Stimulated activated CD8-positive, alpha-beta memory T cell treated with anti-CD3 and anti-CD28 coated beads, Interleukin-12 subunit alpha, Interleukin-12 subunit beta, amount 100 ng/mL, for 4 hours (primary cell): ENCODE data around the gene ALG14.
A peak's percentile ranks its signal among the peaks of the same experiment; 100 is the strongest.
"Not testable (repeated sequence)": the region's sequence is repeated elsewhere in the genome, so short reads cannot be mapped to it uniquely, and the experiment has no call there.

Experiments
- DNase-seq: peaks from one replicate; pipeline ENCODE4 v3.0.0-alpha.2; 2020; ENCODE audit warnings: low read depth

ALG14 gene

GRCh38 chr1:95086949-95087533 is 14.3 kb upstream of the ALG14 start:
- no peak for DNase-seq

GRCh38 chr1:95085376-95085775 is 12.6 kb upstream of the ALG14 start:
- DNase-seq, result no peak

DNA sequence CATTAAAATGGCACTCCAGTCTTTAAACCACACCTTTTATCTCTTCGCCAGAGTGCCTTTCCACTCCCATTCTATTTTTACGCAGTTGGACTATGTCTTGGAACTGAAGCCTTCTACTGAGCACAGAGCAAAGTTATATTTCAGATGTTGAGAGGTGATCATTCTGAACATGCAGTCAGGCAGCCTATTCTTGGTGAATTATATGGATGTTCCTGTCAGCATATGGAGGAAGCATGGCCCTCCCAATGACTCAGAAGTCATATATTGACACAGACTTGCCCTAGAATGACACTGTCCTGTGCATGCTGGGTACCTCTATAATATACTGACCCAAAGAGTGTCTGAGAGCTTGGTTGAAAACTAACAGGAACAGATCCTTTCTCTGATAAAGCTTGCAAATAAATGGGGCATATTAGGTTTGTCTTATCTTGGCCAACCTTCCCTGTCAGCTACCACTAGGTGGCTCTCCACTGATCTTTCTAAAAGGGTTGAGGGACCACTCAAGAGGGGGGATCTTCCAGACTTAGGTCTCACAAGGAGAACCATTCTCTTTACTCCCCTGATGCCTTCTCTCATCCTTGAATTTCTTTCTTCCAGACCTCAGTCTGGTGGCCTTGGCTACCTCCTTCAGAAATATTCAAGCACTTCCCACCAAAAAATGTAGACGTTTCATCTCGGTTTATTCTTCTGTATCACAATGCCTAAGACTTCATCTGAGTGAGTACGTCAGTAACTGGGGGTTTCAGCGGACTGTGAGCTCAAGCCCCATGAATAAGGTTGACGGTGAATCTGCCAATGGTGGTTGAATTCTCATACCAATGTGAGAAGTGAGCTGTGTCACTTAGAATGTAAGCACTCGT is 11.8 kb upstream of the ALG14 start:
- no peak for DNase-seq

GRCh38 chr1:95080879-95081278 is 8.1 kb upstream of the ALG14 start:
- DNase-seq, result no peak

GRCh38 chr1:95080446-95080845 is 7.7 kb upstream of the ALG14 start:
- no peak for DNase-seq

GRCh38 chr1:95076034-95076433 is 3.3 kb upstream of the ALG14 start:
- no peak for DNase-seq

GRCh38 chr1:95073446-95073845 is 695 bp upstream of the ALG14 start:
- no peak for DNase-seq

DNA sequence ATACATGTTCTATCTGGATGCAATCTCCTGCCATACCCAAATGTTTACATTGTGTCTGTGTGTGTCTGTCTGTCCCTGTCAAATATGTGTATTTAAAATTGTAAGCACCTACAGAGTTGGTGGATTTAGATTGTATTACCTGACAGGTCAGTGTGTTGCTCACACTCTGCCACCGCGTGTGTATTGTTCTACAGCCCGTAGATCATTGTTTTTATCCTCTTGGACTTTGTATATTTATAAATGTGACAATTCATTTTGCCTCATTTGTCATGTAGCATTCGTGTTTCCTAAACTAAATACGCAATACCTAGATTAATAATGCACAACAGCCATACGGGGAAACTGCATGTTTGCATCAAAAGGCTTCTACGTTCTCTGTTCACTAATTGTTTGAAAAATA is 634 bp downstream of the ALG14 start:
- DNase-seq, result no peak

- no peak for DNase-seq
These were observed 1.2 kb downstream of the ALG14 start for GRCh38 chr1:95071539-95071938.

DNA sequence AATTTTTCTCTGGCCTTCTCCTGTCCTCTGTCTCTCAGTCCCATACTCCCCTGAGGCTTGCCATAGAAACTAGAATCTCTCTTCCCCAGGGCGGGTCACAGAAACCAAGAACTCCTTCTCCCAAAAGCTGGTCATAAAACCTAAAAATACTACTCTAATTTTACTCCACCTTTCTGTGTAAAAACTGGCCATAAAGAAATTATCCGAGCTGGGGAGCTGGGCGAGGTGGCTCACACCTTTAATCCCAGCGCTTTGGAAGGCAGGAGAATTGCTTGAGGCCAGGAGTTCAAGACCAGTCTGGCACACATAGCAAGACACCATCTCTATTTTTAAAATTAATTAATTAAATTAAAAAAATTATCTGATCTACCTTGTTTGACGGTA is 3.0 kb downstream of the ALG14 start:
- no peak for DNase-seq

DNA sequence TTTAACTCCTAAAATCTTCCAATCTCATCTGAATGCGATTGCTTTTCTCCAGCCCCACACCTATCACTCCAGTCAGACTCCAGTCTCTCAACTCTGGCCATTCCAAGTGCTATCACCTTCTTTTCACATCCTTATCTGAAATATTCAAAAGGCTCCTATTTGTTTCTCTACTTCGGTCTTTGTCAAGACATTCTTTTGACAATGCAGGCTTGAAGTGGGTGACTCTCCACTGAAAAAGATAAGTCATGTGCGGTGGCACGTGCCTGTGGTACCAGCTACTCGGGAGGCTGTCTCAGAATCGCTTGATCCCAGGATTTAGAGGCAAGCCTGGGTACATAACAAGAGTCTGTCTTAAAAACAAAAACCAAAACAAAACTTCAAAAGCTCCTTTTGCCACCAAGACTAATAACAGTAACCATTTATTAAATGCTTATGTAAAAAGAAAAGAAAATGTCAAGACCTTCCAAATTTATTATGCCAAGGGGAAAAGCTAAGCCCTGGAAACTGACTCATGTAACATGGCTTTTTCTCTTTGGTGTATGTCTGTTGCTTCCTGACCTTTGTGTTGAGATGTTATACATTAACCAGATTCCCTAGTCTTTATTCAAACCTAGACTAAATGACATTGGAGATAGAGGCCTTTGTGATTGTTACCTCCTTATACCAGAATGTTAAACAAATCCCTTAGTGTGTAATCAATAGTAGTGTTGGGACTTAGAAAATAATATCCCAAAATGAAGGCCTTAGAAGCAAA is 3.6 kb downstream of the ALG14 start:
- no peak for DNase-seq

DNA sequence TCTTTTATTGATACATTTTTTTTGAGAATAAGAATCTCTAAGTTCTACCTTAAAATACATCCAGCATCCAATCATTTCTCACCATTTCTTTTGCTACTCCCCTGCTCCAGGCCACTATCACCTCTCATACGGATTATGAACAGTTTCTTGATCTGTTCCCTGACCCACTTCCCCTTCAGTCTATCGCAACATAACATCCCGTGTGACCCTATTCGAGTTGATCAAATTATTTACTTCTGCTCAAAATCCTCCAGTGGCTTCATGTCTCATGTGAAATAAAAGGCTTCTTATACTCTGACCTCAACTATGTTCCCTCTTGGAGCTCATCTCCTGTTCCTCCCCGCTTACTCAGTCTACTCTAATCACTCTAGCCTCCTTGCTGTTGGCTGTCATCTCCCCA is 5.2 kb downstream of the ALG14 start:
- no peak for DNase-seq

DNA sequence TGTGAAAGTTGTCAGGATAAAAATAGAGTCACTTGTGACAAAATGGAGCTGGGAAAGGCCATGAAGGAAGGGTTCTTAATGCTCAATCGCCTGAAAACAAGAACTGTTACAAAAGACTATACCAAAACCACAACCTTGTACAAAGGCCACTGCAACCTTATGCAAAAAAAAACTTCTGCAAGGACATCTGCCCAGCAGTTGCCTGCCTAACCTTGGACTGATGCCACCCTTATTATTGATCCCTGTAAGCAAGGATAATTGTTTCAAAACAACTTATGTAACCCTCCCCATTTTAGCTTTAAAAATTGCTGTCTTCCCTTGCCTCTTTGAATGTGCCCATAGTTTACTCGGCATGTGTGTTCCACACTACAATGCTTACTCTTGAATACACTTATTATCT is 5.7 kb downstream of the ALG14 start:
- no peak for DNase-seq

- DNase-seq, result no peak
These were observed 11.2 kb downstream of the ALG14 start for GRCh38 chr1:95061445-95062006.

DNA sequence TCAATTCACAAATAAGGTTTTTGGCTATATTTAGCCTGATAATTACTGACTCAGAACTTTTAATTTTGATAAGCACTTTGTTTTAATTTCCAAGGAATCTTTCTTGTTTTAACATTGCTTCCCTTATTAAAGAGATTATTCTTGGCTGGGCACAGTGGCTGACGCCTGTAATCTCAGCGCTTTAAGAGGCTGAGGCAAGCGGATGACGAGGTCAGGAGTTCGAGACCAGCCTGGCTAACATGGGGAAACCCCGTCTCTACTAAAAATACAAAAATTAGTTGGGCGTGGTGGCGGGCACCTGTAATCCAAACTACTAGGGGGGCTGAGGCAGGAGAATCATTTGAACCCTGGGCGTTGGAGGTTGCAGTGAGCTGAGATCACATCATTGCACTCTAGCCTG is 13.8 kb downstream of the ALG14 start:
- no peak for DNase-seq

- no peak for DNase-seq
These were observed 15.4 kb downstream of the ALG14 start for GRCh38 chr1:95057351-95057750.

GRCh38 chr1:95049935-95050334 is 22.8 kb downstream of the ALG14 start:
- DNase-seq, result no peak

- DNase-seq, result no peak
These were observed 24.4 kb downstream of the ALG14 start for GRCh38 chr1:95048317-95048716.

GRCh38 chr1:95047624-95048023 is 25.1 kb downstream of the ALG14 start:
- DNase-seq, result not testable (repeated sequence)

- DNase-seq, result no peak
These were observed 26.4 kb downstream of the ALG14 start for GRCh38 chr1:95046359-95046758.

DNA sequence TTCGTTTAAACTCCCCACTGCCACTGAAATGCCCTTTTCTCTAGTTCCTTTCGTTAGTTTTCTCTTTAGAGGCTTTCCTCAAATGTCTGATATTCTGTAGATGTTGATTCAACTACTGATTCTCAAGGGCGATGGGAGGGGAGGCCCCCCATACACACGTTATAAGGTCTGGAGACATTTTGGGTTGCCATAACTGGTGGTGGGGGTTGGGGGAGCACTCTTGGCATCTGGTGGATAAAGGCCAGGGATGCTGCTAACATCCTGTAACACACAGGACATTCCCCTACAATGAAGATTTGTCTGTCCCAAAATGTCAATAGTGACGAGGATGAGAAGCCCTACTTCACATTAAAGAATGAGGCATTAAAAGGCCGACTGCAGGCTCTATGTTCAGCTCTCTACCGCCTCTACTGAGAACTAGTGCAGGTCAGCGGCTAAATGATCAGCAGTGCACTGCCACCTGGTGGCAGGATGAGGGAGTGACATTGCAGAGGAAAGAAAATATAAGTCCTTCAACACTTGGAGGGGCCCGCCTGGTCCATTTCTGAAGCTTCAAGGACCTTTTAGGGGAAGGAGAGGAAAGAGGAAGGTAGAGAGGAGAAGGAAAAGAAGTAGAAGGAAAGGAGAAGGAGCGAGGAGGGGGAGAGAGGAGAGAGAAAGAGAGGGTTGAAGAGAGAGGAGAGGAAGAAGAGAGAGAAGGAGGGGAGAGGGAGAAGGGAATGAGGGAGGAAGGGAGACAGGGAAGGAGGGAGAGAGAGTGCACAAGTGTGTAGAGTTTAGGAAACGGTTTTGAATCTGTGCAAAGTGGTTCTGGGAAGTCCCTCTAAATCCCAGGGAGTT is 29.4 kb downstream of the ALG14 start:
- peak; percentile 49 for DNase-seq

DNA sequence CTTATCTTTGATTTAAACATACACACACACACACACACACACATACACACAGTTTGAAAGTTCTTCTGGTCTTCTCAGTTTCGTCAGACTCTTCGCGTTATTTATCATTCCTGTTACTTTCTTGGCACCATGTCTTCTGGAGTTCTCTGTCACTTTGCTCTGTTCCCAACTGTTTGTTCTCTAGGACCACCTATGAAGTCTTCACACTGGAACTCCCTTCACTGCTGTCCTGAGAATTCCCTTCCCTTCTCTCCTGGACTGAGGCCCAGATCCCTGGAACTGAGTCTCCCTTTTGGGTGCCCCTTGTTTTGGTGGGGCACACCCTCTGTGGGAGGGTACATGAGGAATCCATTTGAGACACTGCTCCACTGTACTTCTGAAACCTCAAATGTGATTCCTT is 30.5 kb downstream of the ALG14 start:
- DNase-seq, result no peak
